Coronary artery (tissue), 2 donors: ENCODE measurements around the gene KLRC2.
"Not testable (repeated sequence)": the region's sequence is repeated elsewhere in the genome, so short reads cannot be mapped to it uniquely, and the experiment has no call there.

Source experiments
- DNase-seq: peaks from one replicate; pipeline ENCODE4 v3.0.0-alpha.2; 2017; ENCODE audit warnings: low spot score
- H3K27ac ChIP-seq, 2 donors: fragments of 200-600 bp; sonication (generic); one replicate each; pipeline ENCODE4 v1.5.1; 2016 to 2019
- H3K4me3 ChIP-seq: fragments of 200-600 bp; sonication (generic); 2 replicates; pipeline ENCODE4 v1.5.1; 2016; ENCODE audit warnings: mild to moderate bottlenecking, moderate library complexity
- CTCF ChIP-seq: fragments of 200-600 bp; sonication (generic); IDR thresholded peaks from one replicate; pipeline ENCODE4 v1.5.1; 2019; ENCODE audit warnings: antibody characterized with exemption

Gene KLRC2

GRCh38 chr12:10395390-10395998, 40.3 kb downstream of the KLRC2 start:
- no peak for DNase-seq
- Histone ChIP-seq H3K27ac (peak overlapping the region in 1 of 2 donors; percentile 57), H3K4me3 (no peak overlapping the region)
- TF ChIP-seq CTCF = no peak

DNA sequence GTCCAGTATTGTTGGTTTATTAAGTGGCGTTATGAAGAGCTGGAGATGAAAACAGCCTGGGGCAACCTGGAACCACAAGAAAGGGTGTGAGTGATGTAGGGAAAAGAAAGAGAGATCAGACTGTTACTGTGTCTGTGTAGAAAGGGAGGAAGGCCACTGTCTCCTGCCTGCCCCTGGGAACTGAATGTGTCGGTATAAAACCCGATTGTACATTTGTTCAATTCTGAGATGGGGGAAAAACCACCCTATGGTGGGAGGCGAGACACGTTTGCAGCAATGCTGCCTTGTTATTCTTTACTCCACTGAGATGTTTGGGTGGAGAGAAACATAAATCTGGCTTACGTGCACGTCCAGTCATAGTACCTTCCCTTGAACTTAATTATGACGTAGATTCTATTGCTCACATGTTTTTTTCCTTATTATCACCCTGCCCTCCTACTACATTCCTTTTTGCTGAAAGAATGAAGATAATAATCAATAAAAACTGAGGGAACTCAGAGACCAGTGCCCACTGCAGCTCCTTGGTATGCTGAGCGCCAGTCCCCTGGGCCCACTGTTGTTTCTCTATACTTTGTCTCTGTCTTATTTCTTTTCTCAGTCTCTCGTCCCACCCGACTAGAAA, 41.2 kb downstream of the KLRC2 start:
- not testable (repeated sequence) for DNase-seq, H3K4me3 ChIP-seq
- H3K27ac ChIP-seq = peak overlapping the region in 1 of 2 donors; percentile 57

GRCh38 chr12:10393291-10393690, 42.5 kb downstream of the KLRC2 start:
- H3K27ac ChIP-seq = no peak overlapping the region
- no peak for TF ChIP-seq CTCF
- H3K4me3 ChIP-seq = no peak overlapping the region
- no peak for DNase-seq

DNA sequence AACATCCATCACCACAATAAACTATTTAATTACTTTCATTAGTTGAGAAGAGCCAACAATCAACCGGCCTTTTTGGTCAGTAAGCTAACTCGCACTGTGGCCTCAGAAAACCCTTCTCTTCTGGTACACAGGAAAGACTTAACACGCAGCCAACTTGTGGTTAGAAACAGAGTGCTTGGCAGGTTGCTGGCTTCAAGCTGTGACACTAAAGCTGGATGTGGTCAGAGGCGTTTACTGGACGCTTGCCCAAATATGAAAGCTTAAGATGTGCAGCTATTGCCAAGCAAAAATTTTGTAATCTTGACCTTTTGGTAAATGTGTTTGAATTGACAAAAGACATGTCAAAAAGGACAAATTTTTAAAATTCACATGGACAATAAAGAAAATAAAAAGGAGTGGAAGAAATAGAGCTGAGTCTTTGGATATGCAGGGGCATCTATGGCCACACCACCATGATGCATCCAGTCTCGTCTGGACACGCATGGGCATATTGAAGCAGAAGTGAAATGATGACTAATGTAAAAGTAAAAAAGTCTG, 43.3 kb downstream of the KLRC2 start:
- no peak for DNase-seq
- no peak overlapping the region for H3K27ac ChIP-seq
- H3K4me3 ChIP-seq = no peak overlapping the region
- no peak for TF ChIP-seq CTCF

- H3K27ac ChIP-seq, DNase-seq, H3K4me3 ChIP-seq: not testable (repeated sequence)
Observed at GRCh38 chr12:10390991-10391390, 44.8 kb downstream of the KLRC2 start.

DNA sequence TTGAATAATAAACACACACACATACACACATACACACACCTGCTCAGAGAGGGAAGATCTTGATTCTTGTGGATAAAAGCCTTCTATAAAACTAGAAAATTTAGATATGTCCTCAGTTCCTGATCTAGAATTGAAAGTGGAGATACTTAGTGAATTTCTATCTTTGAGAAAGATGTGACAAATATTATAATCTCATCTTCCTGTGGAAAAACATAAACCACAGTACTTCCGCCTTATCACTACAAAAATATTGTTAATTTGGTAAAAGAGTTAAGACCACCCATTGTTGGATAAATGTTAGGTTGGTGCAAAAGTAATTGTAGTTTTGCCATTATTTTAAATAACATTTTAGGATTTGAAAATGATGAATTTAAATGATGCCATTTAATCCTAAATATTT, 45.9 kb downstream of the KLRC2 start, which contains the start of gene KLRK1:
TSS of gene KLRK1 (minus strand) at position 138 of the 400 bp plus-strand sequence. CDS start 1,231 bp downstream, outside the sequence.
- H3K27ac ChIP-seq = no peak within 1 kb of the TSS
- DNase-seq = no peak
- no peak within 1 kb of the TSS for H3K4me3 ChIP-seq
- no peak for TF ChIP-seq CTCF

GRCh38 chr12:10388624-10389413, 47.0 kb downstream of the KLRC2 start:
- no peak overlapping the region for H3K4me3 ChIP-seq

GRCh38 chr12:10387498-10387897, 48.3 kb downstream of the KLRC2 start:
- DNase-seq, H3K4me3 ChIP-seq, H3K27ac ChIP-seq: not testable (repeated sequence)

More at GRCh38 chr12:10388624-10389413, 47.0 kb downstream of the KLRC2 start:
- TF ChIP-seq CTCF = no peak
- no peak overlapping the region for H3K27ac ChIP-seq
- DNase-seq = no peak
